ENCODE measurements around the gene NFASC. TPM values are rescaled to one million over a fixed set of nuclear protein-coding genes. Genes with fewer than 3 reads are reported as not detected.

NFASC gene
- total and polyA plus RNA-seq, 2 experiments from 2014 or later, result 3.9 to 11.7 TPM

- Mint-ChIP-seq H3K27me3 (ENCODE audit: insufficient read depth, low read depth, poor library complexity) (peaks cover 3% of the 10 kb centered on the region), H3K36me3 (ENCODE audit: low read depth) (no peaks in the 10 kb centered on the region), H3K27ac (no peak overlapping the region), H3K4me1 (peaks cover 13% of the 10 kb centered on the region), H3K9me3 (no peaks in the 10 kb centered on the region), H3K4me3 (no peak overlapping the region)
- Histone ChIP-seq H3F3A (replicated peaks; ENCODE audit: low read depth) (no peaks in the 10 kb centered on the region), H2AFZ (no peak overlapping the region), H3K4me2 (no peak overlapping the region), H3K36me3 (ENCODE audit: insufficient read depth) (no peaks in the 10 kb centered on the region), H4K20me1 (replicated peaks; ENCODE audit: insufficient read depth) (no peaks in the 10 kb centered on the region), H3K79me2 (replicated peaks; ENCODE audit: insufficient read depth) (no peaks in the 10 kb centered on the region), H3K27ac (ENCODE audit: low read depth) (no peak overlapping the region), H3K4me1 (ENCODE audit: insufficient read depth) (no peaks in the 10 kb centered on the region), H3K9me2 (ENCODE audit: insufficient read depth) (no peaks in the 10 kb centered on the region), H3K4me3 (no peak overlapping the region), H3K27me3 (ENCODE audit: insufficient read depth) (no peaks in the 10 kb centered on the region)
- TF ChIP-seq ZNF331 (CRISPR knock-in tag; IDR thresholded peaks at IDR 0.05; ENCODE audit: low read depth) (no peak), POLR2AphosphoS5 (IDR thresholded peaks at IDR 0.05; ENCODE audit: low read depth) (no peak), EZH2phosphoT487 (IDR thresholded peaks at IDR 0.05; ENCODE audit: unreplicated experiment) (no peak), CREB1 (CRISPR knock-in tag; IDR thresholded peaks at IDR 0.05; ENCODE audit: low read depth) (no peak)
- TF ChIP-seq, protein P1, sequence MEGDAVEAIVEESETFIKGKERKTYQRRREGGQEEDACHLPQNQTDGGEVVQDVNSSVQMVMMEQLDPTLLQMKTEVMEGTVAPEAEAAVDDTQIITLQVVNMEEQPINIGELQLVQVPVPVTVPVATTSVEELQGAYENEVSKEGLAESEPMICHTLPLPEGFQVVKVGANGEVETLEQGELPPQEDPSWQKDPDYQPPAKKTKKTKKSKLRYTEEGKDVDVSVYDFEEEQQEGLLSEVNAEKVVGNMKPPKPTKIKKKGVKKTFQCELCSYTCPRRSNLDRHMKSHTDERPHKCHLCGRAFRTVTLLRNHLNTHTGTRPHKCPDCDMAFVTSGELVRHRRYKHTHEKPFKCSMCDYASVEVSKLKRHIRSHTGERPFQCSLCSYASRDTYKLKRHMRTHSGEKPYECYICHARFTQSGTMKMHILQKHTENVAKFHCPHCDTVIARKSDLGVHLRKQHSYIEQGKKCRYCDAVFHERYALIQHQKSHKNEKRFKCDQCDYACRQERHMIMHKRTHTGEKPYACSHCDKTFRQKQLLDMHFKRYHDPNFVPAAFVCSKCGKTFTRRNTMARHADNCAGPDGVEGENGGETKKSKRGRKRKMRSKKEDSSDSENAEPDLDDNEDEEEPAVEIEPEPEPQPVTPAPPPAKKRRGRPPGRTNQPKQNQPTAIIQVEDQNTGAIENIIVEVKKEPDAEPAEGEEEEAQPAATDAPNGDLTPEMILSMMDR (conservative IDR thresholded peaks at IDR 0.05; ENCODE audit: low read depth in 2 of 2), result no peak
- TF ChIP-seq, protein P2, sequence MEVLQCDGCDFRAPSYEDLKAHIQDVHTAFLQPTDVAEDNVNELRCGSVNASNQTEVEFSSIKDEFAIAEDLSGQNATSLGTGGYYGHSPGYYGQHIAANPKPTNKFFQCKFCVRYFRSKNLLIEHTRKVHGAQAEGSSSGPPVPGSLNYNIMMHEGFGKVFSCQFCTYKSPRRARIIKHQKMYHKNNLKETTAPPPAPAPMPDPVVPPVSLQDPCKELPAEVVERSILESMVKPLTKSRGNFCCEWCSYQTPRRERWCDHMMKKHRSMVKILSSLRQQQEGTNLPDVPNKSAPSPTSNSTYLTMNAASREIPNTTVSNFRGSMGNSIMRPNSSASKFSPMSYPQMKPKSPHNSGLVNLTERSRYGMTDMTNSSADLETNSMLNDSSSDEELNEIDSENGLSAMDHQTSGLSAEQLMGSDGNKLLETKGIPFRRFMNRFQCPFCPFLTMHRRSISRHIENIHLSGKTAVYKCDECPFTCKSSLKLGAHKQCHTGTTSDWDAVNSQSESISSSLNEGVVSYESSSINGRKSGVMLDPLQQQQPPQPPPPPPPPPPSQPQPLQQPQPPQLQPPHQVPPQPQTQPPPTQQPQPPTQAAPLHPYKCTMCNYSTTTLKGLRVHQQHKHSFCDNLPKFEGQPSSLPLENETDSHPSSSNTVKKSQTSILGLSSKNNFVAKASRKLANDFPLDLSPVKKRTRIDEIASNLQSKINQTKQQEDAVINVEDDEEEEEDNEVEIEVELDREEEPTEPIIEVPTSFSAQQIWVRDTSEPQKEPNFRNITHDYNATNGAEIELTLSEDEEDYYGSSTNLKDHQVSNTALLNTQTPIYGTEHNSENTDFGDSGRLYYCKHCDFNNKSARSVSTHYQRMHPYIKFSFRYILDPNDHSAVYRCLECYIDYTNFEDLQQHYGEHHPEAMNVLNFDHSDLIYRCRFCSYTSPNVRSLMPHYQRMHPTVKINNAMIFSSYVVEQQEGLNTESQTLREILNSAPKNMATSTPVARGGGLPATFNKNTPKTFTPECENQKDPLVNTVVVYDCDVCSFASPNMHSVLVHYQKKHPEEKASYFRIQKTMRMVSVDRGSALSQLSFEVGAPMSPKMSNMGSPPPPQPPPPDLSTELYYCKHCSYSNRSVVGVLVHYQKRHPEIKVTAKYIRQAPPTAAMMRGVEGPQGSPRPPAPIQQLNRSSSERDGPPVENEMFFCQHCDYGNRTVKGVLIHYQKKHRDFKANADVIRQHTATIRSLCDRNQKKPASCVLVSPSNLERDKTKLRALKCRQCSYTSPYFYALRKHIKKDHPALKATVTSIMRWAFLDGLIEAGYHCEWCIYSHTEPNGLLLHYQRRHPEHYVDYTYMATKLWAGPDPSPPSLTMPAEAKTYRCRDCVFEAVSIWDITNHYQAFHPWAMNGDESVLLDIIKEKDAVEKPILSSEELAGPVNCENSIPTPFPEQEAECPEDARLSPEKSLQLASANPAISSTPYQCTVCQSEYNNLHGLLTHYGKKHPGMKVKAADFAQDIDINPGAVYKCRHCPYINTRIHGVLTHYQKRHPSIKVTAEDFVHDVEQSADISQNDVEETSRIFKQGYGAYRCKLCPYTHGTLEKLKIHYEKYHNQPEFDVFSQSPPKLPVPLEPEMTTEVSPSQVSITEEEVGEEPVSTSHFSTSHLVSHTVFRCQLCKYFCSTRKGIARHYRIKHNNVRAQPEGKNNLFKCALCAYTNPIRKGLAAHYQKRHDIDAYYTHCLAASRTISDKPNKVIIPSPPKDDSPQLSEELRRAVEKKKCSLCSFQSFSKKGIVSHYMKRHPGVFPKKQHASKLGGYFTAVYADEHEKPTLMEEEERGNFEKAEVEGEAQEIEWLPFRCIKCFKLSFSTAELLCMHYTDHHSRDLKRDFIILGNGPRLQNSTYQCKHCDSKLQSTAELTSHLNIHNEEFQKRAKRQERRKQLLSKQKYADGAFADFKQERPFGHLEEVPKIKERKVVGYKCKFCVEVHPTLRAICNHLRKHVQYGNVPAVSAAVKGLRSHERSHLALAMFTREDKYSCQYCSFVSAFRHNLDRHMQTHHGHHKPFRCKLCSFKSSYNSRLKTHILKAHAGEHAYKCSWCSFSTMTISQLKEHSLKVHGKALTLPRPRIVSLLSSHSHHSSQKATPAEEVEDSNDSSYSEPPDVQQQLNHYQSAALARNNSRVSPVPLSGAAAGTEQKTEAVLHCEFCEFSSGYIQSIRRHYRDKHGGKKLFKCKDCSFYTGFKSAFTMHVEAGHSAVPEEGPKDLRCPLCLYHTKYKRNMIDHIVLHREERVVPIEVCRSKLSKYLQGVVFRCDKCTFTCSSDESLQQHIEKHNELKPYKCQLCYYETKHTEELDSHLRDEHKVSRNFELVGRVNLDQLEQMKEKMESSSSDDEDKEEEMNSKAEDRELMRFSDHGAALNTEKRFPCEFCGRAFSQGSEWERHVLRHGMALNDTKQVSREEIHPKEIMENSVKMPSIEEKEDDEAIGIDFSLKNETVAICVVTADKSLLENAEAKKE (CRISPR knock-in tag; IDR thresholded peaks at IDR 0.05), result no peak
- TF ChIP-seq, protein P3, sequence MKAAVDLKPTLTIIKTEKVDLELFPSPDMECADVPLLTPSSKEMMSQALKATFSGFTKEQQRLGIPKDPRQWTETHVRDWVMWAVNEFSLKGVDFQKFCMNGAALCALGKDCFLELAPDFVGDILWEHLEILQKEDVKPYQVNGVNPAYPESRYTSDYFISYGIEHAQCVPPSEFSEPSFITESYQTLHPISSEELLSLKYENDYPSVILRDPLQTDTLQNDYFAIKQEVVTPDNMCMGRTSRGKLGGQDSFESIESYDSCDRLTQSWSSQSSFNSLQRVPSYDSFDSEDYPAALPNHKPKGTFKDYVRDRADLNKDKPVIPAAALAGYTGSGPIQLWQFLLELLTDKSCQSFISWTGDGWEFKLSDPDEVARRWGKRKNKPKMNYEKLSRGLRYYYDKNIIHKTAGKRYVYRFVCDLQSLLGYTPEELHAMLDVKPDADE (IDR thresholded peaks at IDR 0.05), result no peak
- ATAC-seq (peak; percentile 84), DNase-seq (ENCODE audit: low spot score) (no peak)
These were observed 79.8 kb downstream of the NFASC start for GRCh38 chr1:204950353-204951001.
